Astrocyte (in vitro differentiated cells and primary cell): Measurements from ENCODE around the gene VWA2. TPM values are rescaled to one million over a fixed set of nuclear protein-coding genes. Genes with fewer than 3 reads are reported as not detected.

Source experiments
- DNase-seq: peaks from one replicate; pipeline ENCODE4 v3.0.0-alpha.2; 2010; ENCODE audit warnings: low read depth
- FAIRE-seq: peaks from 2 replicates; lab custom pipeline; 2011; peaks lifted over from hg19 to GRCh38; lab: Jason Lieb, UNC
- H2AFZ ChIP-seq: 2 replicates; pipeline ENCODE4 v1.6.0; 2012; ENCODE audit warnings: low read depth, low read length, inconsistent platforms
- H3K27ac ChIP-seq: 2 replicates; pipeline ENCODE4 v1.5.1; 2011; ENCODE audit warnings: low read depth, low read length, inconsistent platforms
- H3K27me3 ChIP-seq: 2 replicates; pipeline ENCODE4 v1.6.0; 2011; ENCODE audit warnings: low read length, inconsistent platforms; ENCODE audit not compliant: insufficient read depth
- H3K36me3 ChIP-seq: 2 replicates; pipeline ENCODE4 v1.5.1; 2011; ENCODE audit warnings: low read length, inconsistent platforms; ENCODE audit not compliant: insufficient read depth
- H3K4me1 ChIP-seq: 2 replicates; pipeline ENCODE4 v1.5.1; 2011; ENCODE audit warnings: low read length, inconsistent platforms; ENCODE audit not compliant: insufficient read depth
- H3K4me2 ChIP-seq: 2 replicates; pipeline ENCODE4 v1.6.0; 2012; ENCODE audit warnings: low read length, inconsistent platforms
- H3K4me3 ChIP-seq: 2 replicates; pipeline ENCODE4 v1.5.1; 2011; ENCODE audit warnings: low read depth, mild to moderate bottlenecking, low read length, inconsistent platforms; ENCODE audit not compliant: insufficient read depth
- H3K79me2 ChIP-seq: 2 replicates; pipeline ENCODE4 v1.6.0; 2012; ENCODE audit warnings: mild to moderate bottlenecking, low read length, inconsistent platforms; ENCODE audit not compliant: insufficient read depth
- H3K9ac ChIP-seq: 2 replicates; pipeline ENCODE4 v1.6.0; 2012; ENCODE audit warnings: mild to moderate bottlenecking, low read length, inconsistent platforms
- H3K9me3 ChIP-seq: 2 replicates; pipeline ENCODE4 v1.5.1; 2012; ENCODE audit warnings: low read depth, mild to moderate bottlenecking, low read length, inconsistent platforms; ENCODE audit not compliant: insufficient read depth
- H4K20me1 ChIP-seq: 2 replicates; pipeline ENCODE4 v1.6.0; 2012; ENCODE audit warnings: low read length, inconsistent platforms; ENCODE audit not compliant: insufficient read depth
- H3K27ac Mint-ChIP-seq: one replicate; pipeline ENCODE4 v1.8.0; 2021; ENCODE audit warnings: mild to moderate bottlenecking, mixed read lengths; ENCODE audit not compliant: unreplicated experiment
- H3K27me3 Mint-ChIP-seq: one replicate; pipeline ENCODE4 v1.8.0; 2021; ENCODE audit warnings: low read depth, mixed read lengths; ENCODE audit not compliant: unreplicated experiment
- H3K36me3 Mint-ChIP-seq: one replicate; pipeline ENCODE4 v1.8.0; 2021; ENCODE audit warnings: low read depth, mixed read lengths; ENCODE audit not compliant: unreplicated experiment
- H3K4me1 Mint-ChIP-seq: one replicate; pipeline ENCODE4 v1.8.0; 2021; ENCODE audit warnings: low read depth, mixed read lengths; ENCODE audit not compliant: unreplicated experiment
- H3K4me3 Mint-ChIP-seq: one replicate; pipeline ENCODE4 v1.8.0; 2021; ENCODE audit warnings: mild to moderate bottlenecking, moderate library complexity, mixed read lengths; ENCODE audit not compliant: unreplicated experiment
- H3K9me3 Mint-ChIP-seq: one replicate; pipeline ENCODE4 v1.8.0; 2021; ENCODE audit warnings: mild to moderate bottlenecking, mixed read lengths; ENCODE audit not compliant: unreplicated experiment
- EZH2 ChIP-seq: IDR thresholded peaks from 2 replicates; pipeline ENCODE4 v1.6.1; 2012; ENCODE audit warnings: mild to moderate bottlenecking, low read length, inconsistent platforms; ENCODE audit not compliant: insufficient read depth
- total RNA-seq: library from RNA; stranded (reverse); gene quantifications from 2 replicates; pipeline ENCODE4 v1.2.1, GENCODE V29; 2021
- TF ChIP-seq, protein P1 (sequence below): IDR thresholded peaks from 2 replicates; pipeline ENCODE4 v1.5.1; 2011; ENCODE audit warnings: low read depth, mild to moderate bottlenecking, inconsistent platforms, low read length, moderate library complexity; ENCODE audit not compliant: insufficient read depth

The VWA2 gene
- total RNA-seq, 1 donor from 2014 or later = 0.25 TPM

GRCh38 chr10:114284346-114285071 lies 45.5 kb downstream of the VWA2 start:
- DNase-seq (no peak), FAIRE-seq (no peak)
- no peak for TF ChIP-seq EZH2
- TF ChIP-seq, protein P1, sequence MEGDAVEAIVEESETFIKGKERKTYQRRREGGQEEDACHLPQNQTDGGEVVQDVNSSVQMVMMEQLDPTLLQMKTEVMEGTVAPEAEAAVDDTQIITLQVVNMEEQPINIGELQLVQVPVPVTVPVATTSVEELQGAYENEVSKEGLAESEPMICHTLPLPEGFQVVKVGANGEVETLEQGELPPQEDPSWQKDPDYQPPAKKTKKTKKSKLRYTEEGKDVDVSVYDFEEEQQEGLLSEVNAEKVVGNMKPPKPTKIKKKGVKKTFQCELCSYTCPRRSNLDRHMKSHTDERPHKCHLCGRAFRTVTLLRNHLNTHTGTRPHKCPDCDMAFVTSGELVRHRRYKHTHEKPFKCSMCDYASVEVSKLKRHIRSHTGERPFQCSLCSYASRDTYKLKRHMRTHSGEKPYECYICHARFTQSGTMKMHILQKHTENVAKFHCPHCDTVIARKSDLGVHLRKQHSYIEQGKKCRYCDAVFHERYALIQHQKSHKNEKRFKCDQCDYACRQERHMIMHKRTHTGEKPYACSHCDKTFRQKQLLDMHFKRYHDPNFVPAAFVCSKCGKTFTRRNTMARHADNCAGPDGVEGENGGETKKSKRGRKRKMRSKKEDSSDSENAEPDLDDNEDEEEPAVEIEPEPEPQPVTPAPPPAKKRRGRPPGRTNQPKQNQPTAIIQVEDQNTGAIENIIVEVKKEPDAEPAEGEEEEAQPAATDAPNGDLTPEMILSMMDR = no peak
- Histone ChIP-seq H3K9me3 (no peaks in the 10 kb centered on the region), H3K27me3 (no peaks in the 10 kb centered on the region), H3K36me3 (no peaks in the 10 kb centered on the region), H3K79me2 (no peaks in the 10 kb centered on the region), H3K4me2 (no peak overlapping the region), H3K27ac (no peak overlapping the region), H3K9ac (no peak overlapping the region), H4K20me1 (no peaks in the 10 kb centered on the region), H3K4me3 (no peak overlapping the region), H2AFZ (no peak overlapping the region), H3K4me1 (no peaks in the 10 kb centered on the region)
- no peaks in the 10 kb centered on the region for H3K9me3 Mint-ChIP-seq
- peaks cover 3% of the 10 kb centered on the region for H3K36me3 Mint-ChIP-seq
- H3K4me1 Mint-ChIP-seq = peaks cover 4% of the 10 kb centered on the region
- H3K27me3 Mint-ChIP-seq = peaks cover 21% of the 10 kb centered on the region
- H3K27ac Mint-ChIP-seq = no peak overlapping the region
- H3K4me3 Mint-ChIP-seq = no peak overlapping the region

GRCh38 chr10:114285961-114286441 lies 46.9 kb downstream of the VWA2 start:
- FAIRE-seq = no peak
- Mint-ChIP-seq H3K27ac (no peak overlapping the region), H3K27me3 (peaks cover 12% of the 10 kb centered on the region), H3K9me3 (peaks cover 4% of the 10 kb centered on the region), H3K36me3 (peaks cover 15% of the 10 kb centered on the region), H3K4me3 (no peak overlapping the region), H3K4me1 (peaks cover 4% of the 10 kb centered on the region)
- Histone ChIP-seq H4K20me1 (no peaks in the 10 kb centered on the region), H2AFZ (no peak overlapping the region), H3K27ac (no peak overlapping the region), H3K4me1 (no peaks in the 10 kb centered on the region), H3K4me3 (no peak overlapping the region), H3K27me3 (no peaks in the 10 kb centered on the region), H3K9me3 (no peaks in the 10 kb centered on the region), H3K36me3 (no peaks in the 10 kb centered on the region), H3K79me2 (no peaks in the 10 kb centered on the region), H3K4me2 (no peak overlapping the region), H3K9ac (no peak overlapping the region)
- no peak for DNase-seq
- TF ChIP-seq EZH2 = no peak
- TF ChIP-seq, protein P1 = no peak

DNA sequence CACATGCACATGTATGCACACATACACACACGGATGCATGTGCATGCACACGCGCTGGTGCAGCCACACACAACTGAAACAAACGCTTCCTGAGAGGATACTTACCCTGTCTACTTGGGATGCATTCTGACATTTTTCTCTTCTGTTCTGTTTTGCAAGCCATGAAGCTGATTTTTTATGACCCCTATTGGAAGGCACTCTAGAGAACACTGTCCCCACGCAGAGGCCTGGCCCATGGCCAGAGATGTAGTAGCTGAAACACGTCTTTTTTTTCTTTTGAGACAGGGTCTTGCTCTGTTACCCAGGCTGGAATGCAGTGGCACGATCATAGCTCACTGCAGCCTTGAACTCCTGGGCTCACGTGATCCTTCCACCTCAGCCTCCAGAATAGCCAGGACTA lies 47.9 kb downstream of the VWA2 start:
- DNase-seq = no peak
- Histone ChIP-seq H3K79me2 (no peaks in the 10 kb centered on the region), H3K27ac (no peak overlapping the region), H3K4me3 (no peak overlapping the region), H3K36me3 (no peaks in the 10 kb centered on the region), H3K4me1 (no peaks in the 10 kb centered on the region), H4K20me1 (no peaks in the 10 kb centered on the region), H3K27me3 (no peaks in the 10 kb centered on the region), H3K4me2 (no peak overlapping the region), H3K9me3 (no peaks in the 10 kb centered on the region), H3K9ac (no peak overlapping the region), H2AFZ (no peak overlapping the region)
- Mint-ChIP-seq H3K27me3 (peaks cover 12% of the 10 kb centered on the region), H3K4me3 (no peak overlapping the region), H3K4me1 (peaks cover 4% of the 10 kb centered on the region), H3K27ac (no peak overlapping the region), H3K9me3 (peaks cover 4% of the 10 kb centered on the region), H3K36me3 (peaks cover 15% of the 10 kb centered on the region)
- FAIRE-seq = no peak
- no peak for TF ChIP-seq EZH2
- TF ChIP-seq, protein P1 = no peak
